Raji (cell line): ENCODE measurements around the gene CBLN1.

Source experiments
- POLR2A ChIP-seq: IDR thresholded peaks from 2 replicates; pipeline ENCODE4 v1.6.1; 2011; ENCODE audit warnings: low read depth, low read length, control low read depth; ENCODE audit not compliant: insufficient read depth

The CBLN1 gene

GRCh38 chr16:49268667-49269066 lies 13.0 kb downstream of the CBLN1 start:
- no peak for TF ChIP-seq POLR2A

GRCh38 chr16:49262501-49262900 lies 19.1 kb downstream of the CBLN1 start:
- TF ChIP-seq POLR2A, result no peak

GRCh38 chr16:49261930-49262329 lies 19.7 kb downstream of the CBLN1 start:
- no peak for TF ChIP-seq POLR2A

- TF ChIP-seq POLR2A, result no peak
Observed at GRCh38 chr16:49260956-49261530, 20.6 kb downstream of the CBLN1 start.

- TF ChIP-seq POLR2A, result no peak
Observed at GRCh38 chr16:49260253-49260652, 21.4 kb downstream of the CBLN1 start.

- no peak for TF ChIP-seq POLR2A
Observed at GRCh38 chr16:49259330-49259729, 22.3 kb downstream of the CBLN1 start.

- no peak for TF ChIP-seq POLR2A
Observed at GRCh38 chr16:49250689-49251088, 30.9 kb downstream of the CBLN1 start.

- TF ChIP-seq POLR2A, result no peak
Observed at GRCh38 chr16:49248227-49248626, 33.4 kb downstream of the CBLN1 start.

- no peak for TF ChIP-seq POLR2A
Observed at GRCh38 chr16:49236216-49236615, 45.4 kb downstream of the CBLN1 start.
